H9 (cell line): ENCODE results near the gene LTA4H. TPM values are rescaled to one million over a fixed set of nuclear protein-coding genes. Genes with fewer than 3 reads are reported as not detected.

ENCODE experiments used
- DNase-seq: peaks from one replicate; pipeline ENCODE4 v3.0.0-alpha.2; 2017
- H2AFZ ChIP-seq: one replicate; pipeline ENCODE4 v1.6.1; 2013; ENCODE audit warnings: mild to moderate bottlenecking, low read length, control low read depth, moderate library complexity
- H2AK5ac ChIP-seq: 2 replicates; pipeline ENCODE4 v1.6.1; 2013; ENCODE audit warnings: low read length, control low read depth, mixed read lengths; ENCODE audit not compliant: insufficient read length
- H2BK120ac ChIP-seq: one replicate; pipeline ENCODE4 v1.6.1; 2013; ENCODE audit warnings: low read depth, mild to moderate bottlenecking, low read length, control low read depth, inconsistent platforms; ENCODE audit not compliant: poor library complexity, severe bottlenecking
- H2BK12ac ChIP-seq: 2 replicates; pipeline ENCODE4 v1.6.1; 2013; ENCODE audit warnings: low read length, control low read depth, mixed read lengths, low read depth; ENCODE audit not compliant: insufficient read length
- H2BK15ac ChIP-seq: 2 replicates; pipeline ENCODE4 v1.6.1; 2013; ENCODE audit warnings: low read depth, low read length, control low read depth
- H2BK20ac ChIP-seq: one replicate; pipeline ENCODE4 v1.6.1; 2013; ENCODE audit warnings: low read depth, mild to moderate bottlenecking, low read length, control low read depth, inconsistent platforms; ENCODE audit not compliant: poor library complexity, severe bottlenecking
- H2BK5ac ChIP-seq: 2 replicates; pipeline ENCODE4 v1.6.1; 2013; ENCODE audit warnings: low read length, control low read depth, mixed read lengths; ENCODE audit not compliant: insufficient read length
- H3K14ac ChIP-seq: 2 replicates; pipeline ENCODE4 v1.6.1; 2013; ENCODE audit warnings: low read length, control low read depth; ENCODE audit not compliant: insufficient read depth
- H3K18ac ChIP-seq: 2 replicates; pipeline ENCODE4 v1.6.1; 2013; ENCODE audit warnings: low read depth, mild to moderate bottlenecking, mixed read lengths, low read length, control low read depth; ENCODE audit not compliant: insufficient read length
- H3K23ac ChIP-seq: 2 replicates; pipeline ENCODE4 v1.6.1; 2013; ENCODE audit warnings: low read length, control low read depth, mixed read lengths, low read depth; ENCODE audit not compliant: insufficient read length
- H3K23me2 ChIP-seq: 2 replicates; pipeline ENCODE4 v1.6.1; 2013; ENCODE audit warnings: low read depth, mild to moderate bottlenecking, mixed read lengths, low read length, control low read depth; ENCODE audit not compliant: insufficient read length, poor library complexity, severe bottlenecking
- H3K27ac ChIP-seq: 2 replicates; pipeline ENCODE4 v1.5.1; 2013; ENCODE audit warnings: low read length, control low read depth, mixed read lengths, low read depth; ENCODE audit not compliant: insufficient read length
- H3K27me3 ChIP-seq: 2 replicates; pipeline ENCODE4 v1.6.1; 2013; ENCODE audit warnings: low read length, control low read depth, inconsistent platforms; ENCODE audit not compliant: insufficient read depth
- H3K4ac ChIP-seq: 2 replicates; pipeline ENCODE4 v1.6.1; 2013; ENCODE audit warnings: low read depth, mild to moderate bottlenecking, control low read depth, inconsistent platforms, low read length, moderate library complexity
- H3K4me1 ChIP-seq: 2 replicates; pipeline ENCODE4 v1.6.1; 2013; ENCODE audit warnings: low read length, control low read depth, inconsistent platforms; ENCODE audit not compliant: insufficient read depth
- H3K4me2 ChIP-seq: 2 replicates; pipeline ENCODE4 v1.6.1; 2013; ENCODE audit warnings: low read length, control low read depth, mixed read lengths; ENCODE audit not compliant: insufficient read length, insufficient read depth
- H3K56ac ChIP-seq: 2 replicates; pipeline ENCODE4 v1.6.1; 2013; ENCODE audit warnings: low read depth, mild to moderate bottlenecking, mixed read lengths, low read length, control low read depth; ENCODE audit not compliant: insufficient read length
- H3K79me1 ChIP-seq: 2 replicates; pipeline ENCODE4 v1.6.1; 2013; ENCODE audit warnings: low read depth, mild to moderate bottlenecking, moderate library complexity, low read length, control low read depth, inconsistent platforms; ENCODE audit not compliant: insufficient read depth, poor library complexity, severe bottlenecking
- H3K79me2 ChIP-seq: 2 replicates; pipeline ENCODE4 v1.6.1; 2013; ENCODE audit warnings: low read length, control low read depth, inconsistent platforms; ENCODE audit not compliant: insufficient read depth
- H3K9ac ChIP-seq: 2 replicates; pipeline ENCODE4 v1.6.1; 2013; ENCODE audit warnings: low read length, control low read depth, mixed read lengths; ENCODE audit not compliant: insufficient read length; ENCODE audit errors: extremely low read depth
- H3K9me3 ChIP-seq: one replicate; pipeline ENCODE4 v1.6.1; 2013; ENCODE audit warnings: low read depth, low read length, inconsistent platforms; ENCODE audit not compliant: control insufficient read depth
- H3T11ph ChIP-seq: one replicate; pipeline ENCODE4 v1.6.1; 2013; ENCODE audit warnings: mild to moderate bottlenecking, low read length, control low read depth, inconsistent platforms
- H4K20me1 ChIP-seq: one replicate; pipeline ENCODE4 v1.6.1; 2013; ENCODE audit not compliant: control insufficient read depth, insufficient read length, insufficient read depth
- H4K5ac ChIP-seq: 2 replicates; pipeline ENCODE4 v1.6.1; 2013; ENCODE audit warnings: low read depth, mild to moderate bottlenecking, mixed read lengths, low read length, control low read depth; ENCODE audit not compliant: insufficient read length
- H4K8ac ChIP-seq: replicated peaks from 2 replicates; pipeline ENCODE4 v1.6.1; 2013; ENCODE audit warnings: low read length, control low read depth, mixed read lengths, low read depth; ENCODE audit not compliant: insufficient read length
- H4K91ac ChIP-seq: 2 replicates; pipeline ENCODE4 v1.6.1; 2013; ENCODE audit warnings: low read depth, mild to moderate bottlenecking, moderate library complexity, mixed read lengths, low read length, control low read depth; ENCODE audit not compliant: insufficient read length
- H3K27ac Mint-ChIP-seq, 3 experiments: 2 replicates in 2 of 3; 3 replicates in 1 of 3; pipeline ENCODE4 v1.8.0; 2020 to 2021; ENCODE audit warnings: mixed read lengths in 3 of 3, mild to moderate bottlenecking in 1 of 3, moderate library complexity in 1 of 3
- H3K27me3 Mint-ChIP-seq: 2 replicates; pipeline ENCODE4 v1.8.0; 2021; ENCODE audit warnings: low read depth, mild to moderate bottlenecking, moderate library complexity, mixed read lengths
- H3K36me3 Mint-ChIP-seq, 3 experiments: 2 replicates in 2 of 3; 3 replicates in 1 of 3; pipeline ENCODE4 v1.8.0; 2020 to 2021; ENCODE audit warnings: low read depth in 3 of 3, mixed read lengths in 3 of 3; ENCODE audit not compliant: insufficient read depth in 1 of 3
- H3K4me1 Mint-ChIP-seq, 2 experiments: 2 replicates each; pipeline ENCODE4 v1.8.0; 2020; ENCODE audit warnings: mixed read lengths in 2 of 2
- H3K4me3 Mint-ChIP-seq, 2 experiments: 2 replicates in 1 of 2; 3 replicates in 1 of 2; pipeline ENCODE4 v1.8.0; 2020 to 2021; ENCODE audit warnings: mild to moderate bottlenecking in 2 of 2, mixed read lengths in 2 of 2, moderate library complexity in 1 of 2
- H3K9me3 Mint-ChIP-seq, 2 experiments: 2 replicates in 1 of 2; 3 replicates in 1 of 2; pipeline ENCODE4 v1.8.0; 2020; ENCODE audit warnings: mild to moderate bottlenecking in 2 of 2, mixed read lengths in 2 of 2, moderate library complexity in 1 of 2
- WGBS: extraction: QIAGEN DNeasy Blood & Tissue Kit; methylation state at CpG from one replicate; pipeline ENCODE4 v1.1.7; 2013; ENCODE audit warnings: missing lambda C conversion rate, low lambda C conversion rate, mixed read lengths; ENCODE audit not compliant: insufficient read length; ENCODE audit errors: extremely low coverage; 5-methylcytosine and 5-hydroxymethylcytosine counted together
- total RNA-seq: library from RNA; stranded (reverse); gene quantifications from 2 replicates; pipeline ENCODE4 v1.2.1, GENCODE V29; 2021
- TF ChIP-seq, protein P1 (sequence below): fragments of 200-600 bp; sonication (generic); conservative IDR thresholded peaks from 3 replicates; pipeline ENCODE4 v1.8.0; 2021; ENCODE audit warnings: antibody characterized with exemption, mild to moderate bottlenecking

LTA4H gene
- total RNA-seq, 1 experiment from 2014 or later = 144 TPM

DNA sequence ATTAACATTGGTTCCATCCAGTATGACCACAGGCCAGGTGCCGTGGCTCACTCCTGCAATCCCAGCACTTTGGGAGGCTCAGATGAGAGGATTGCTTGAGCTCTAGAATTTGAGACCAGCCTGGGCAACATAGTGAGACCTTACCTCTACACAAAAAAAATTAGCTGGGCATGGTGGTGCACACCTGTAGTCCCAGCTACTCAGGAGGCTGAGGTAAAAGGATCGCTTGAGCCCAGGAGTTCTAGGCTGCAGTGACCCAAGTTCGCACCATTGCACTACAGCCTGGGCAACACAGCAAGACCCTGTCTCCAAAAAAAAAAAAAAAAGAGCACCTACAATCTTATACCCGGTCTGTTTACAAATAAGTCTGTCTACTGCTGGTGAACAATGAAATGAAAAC, 9.9 kb downstream of the LTA4H start:
- no peaks in the 10 kb centered on the region for H3K23me2 ChIP-seq
- H3K9me3 Mint-ChIP-seq = no peaks in the 10 kb centered on the region

More for the DNA sequence above, 9.9 kb downstream of the LTA4H start:
- no peak for DNase-seq
- H3T11ph ChIP-seq = no peak overlapping the region
- H3K27ac ChIP-seq = no peak overlapping the region
- no peaks in the 10 kb centered on the region for H4K20me1 ChIP-seq
- H3K9ac ChIP-seq = no peak overlapping the region
- H4K8ac ChIP-seq = no peak overlapping the region
- H2BK12ac ChIP-seq = no peak overlapping the region
- no peak overlapping the region for H2BK20ac ChIP-seq
- Mint-ChIP-seq H3K27ac (no peak overlapping the region), H3K36me3 (peaks cover 25 to 59% (median 58%) of the 10 kb centered on the region in 3 experiments; a peak in 6 of 7 replicates), H3K4me1 (no peaks in the 10 kb centered on the region), H3K4me3 (no peak overlapping the region), H3K27me3 (no peaks in the 10 kb centered on the region)
- no peak overlapping the region for H4K91ac ChIP-seq
- no peak overlapping the region for H2BK120ac ChIP-seq
- no peak overlapping the region for H2BK15ac ChIP-seq
- no peak overlapping the region for H3K23ac ChIP-seq
- H3K9me3 ChIP-seq = no peaks in the 10 kb centered on the region
- TF ChIP-seq, protein P1, sequence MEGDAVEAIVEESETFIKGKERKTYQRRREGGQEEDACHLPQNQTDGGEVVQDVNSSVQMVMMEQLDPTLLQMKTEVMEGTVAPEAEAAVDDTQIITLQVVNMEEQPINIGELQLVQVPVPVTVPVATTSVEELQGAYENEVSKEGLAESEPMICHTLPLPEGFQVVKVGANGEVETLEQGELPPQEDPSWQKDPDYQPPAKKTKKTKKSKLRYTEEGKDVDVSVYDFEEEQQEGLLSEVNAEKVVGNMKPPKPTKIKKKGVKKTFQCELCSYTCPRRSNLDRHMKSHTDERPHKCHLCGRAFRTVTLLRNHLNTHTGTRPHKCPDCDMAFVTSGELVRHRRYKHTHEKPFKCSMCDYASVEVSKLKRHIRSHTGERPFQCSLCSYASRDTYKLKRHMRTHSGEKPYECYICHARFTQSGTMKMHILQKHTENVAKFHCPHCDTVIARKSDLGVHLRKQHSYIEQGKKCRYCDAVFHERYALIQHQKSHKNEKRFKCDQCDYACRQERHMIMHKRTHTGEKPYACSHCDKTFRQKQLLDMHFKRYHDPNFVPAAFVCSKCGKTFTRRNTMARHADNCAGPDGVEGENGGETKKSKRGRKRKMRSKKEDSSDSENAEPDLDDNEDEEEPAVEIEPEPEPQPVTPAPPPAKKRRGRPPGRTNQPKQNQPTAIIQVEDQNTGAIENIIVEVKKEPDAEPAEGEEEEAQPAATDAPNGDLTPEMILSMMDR = no peak
- no CpG with 5 or more reads among the region's 4 CpGs for WGBS
- no peak overlapping the region for H3K4me2 ChIP-seq
- no peaks in the 10 kb centered on the region for H3K27me3 ChIP-seq
- H3K79me2 ChIP-seq = peaks cover 1% of the 10 kb centered on the region; the same call in 1 of the 2 replicates
- H3K4ac ChIP-seq = no peak overlapping the region
- H2AFZ ChIP-seq = no peak overlapping the region
- H3K79me1 ChIP-seq = no peaks in the 10 kb centered on the region
- H4K5ac ChIP-seq = no peak overlapping the region
- H3K14ac ChIP-seq = no peak overlapping the region
- H3K56ac ChIP-seq = no peak overlapping the region
- H3K18ac ChIP-seq = no peak overlapping the region
- no peaks in the 10 kb centered on the region for H3K4me1 ChIP-seq
- no peak overlapping the region for H2BK5ac ChIP-seq
- H2AK5ac ChIP-seq = no peak overlapping the region
